HT-29 (cell line): ENCODE measurements around the gene ZC3H18. TPM values are rescaled to one million over a fixed set of nuclear protein-coding genes. Genes with fewer than 3 reads are reported as not detected.
A peak's percentile ranks its signal among the peaks of the same experiment; 100 is the strongest.

Experiments used
- DNase-seq: peaks from one replicate; pipeline ENCODE4 v3.0.0-alpha.2; 2015; ENCODE audit warnings: low spot score
- total RNA-seq: library from RNA; depleted of rRNA; stranded (reverse); fragments of >200 nt; shearing (Covaris generic); gene quantifications from 2 replicates; pipeline ENCODE4 v1.2.3, GENCODE V29; 2014

The ZC3H18 gene
- total RNA-seq, 1 experiment from 2014 or later: 28.9 TPM

GRCh38 chr16:88622866-88623265 is 52.7 kb downstream of the ZC3H18 start:
- DNase-seq: no peak

- DNase-seq: no peak
These were observed 53.7 kb downstream of the ZC3H18 start for GRCh38 chr16:88623858-88624257.

- no peak for DNase-seq
These were observed 54.3 kb downstream of the ZC3H18 start for GRCh38 chr16:88624481-88624880.

GRCh38 chr16:88624977-88625576 is 54.9 kb downstream of the ZC3H18 start:
- no peak for DNase-seq

- DNase-seq: no peak
These were observed 56.4 kb downstream of the ZC3H18 start for GRCh38 chr16:88626646-88627045.

- DNase-seq: no peak
These were observed 57.6 kb downstream of the ZC3H18 start for GRCh38 chr16:88627531-88628411.

- no peak for DNase-seq
These were observed 58.3 kb downstream of the ZC3H18 start for GRCh38 chr16:88628512-88628974.

- no peak for DNase-seq
These were observed 59.6 kb downstream of the ZC3H18 start for GRCh38 chr16:88629835-88630234.

- DNase-seq: no peak
These were observed 60.2 kb downstream of the ZC3H18 start for GRCh38 chr16:88630433-88630832.

- DNase-seq: no peak
These were observed 60.7 kb downstream of the ZC3H18 start for GRCh38 chr16:88630941-88631340.

- DNase-seq: no peak
These were observed 61.2 kb downstream of the ZC3H18 start for GRCh38 chr16:88631384-88631783.

GRCh38 chr16:88631920-88632586 is 61.9 kb downstream of the ZC3H18 start:
- DNase-seq: no peak

GRCh38 chr16:88632587-88632930 is 62.4 kb downstream of the ZC3H18 start:
- no peak for DNase-seq

- DNase-seq: peak; percentile 81
These were observed 63.5 kb downstream of the ZC3H18 start for GRCh38 chr16:88633684-88634140.

GRCh38 chr16:88634141-88634993 is 64.2 kb downstream of the ZC3H18 start:
- peak; percentile 43 for DNase-seq

GRCh38 chr16:88634994-88635670 is 64.9 kb downstream of the ZC3H18 start:
- peak; percentile 41 for DNase-seq

- DNase-seq: no peak
These were observed 65.6 kb downstream of the ZC3H18 start for GRCh38 chr16:88635671-88636319.

GRCh38 chr16:88636488-88637265 is 66.5 kb downstream of the ZC3H18 start:
- DNase-seq: no peak
